Activated T-cell treated with anti-CD3 and anti-CD28 coated beads for 24 hours (primary cell): ENCODE data around the gene ZNF362.

ENCODE experiments used
- DNase-seq: peaks from one replicate; pipeline ENCODE4 v3.0.0-alpha.2; 2020; ENCODE audit warnings: low read depth

Gene ZNF362

DNA sequence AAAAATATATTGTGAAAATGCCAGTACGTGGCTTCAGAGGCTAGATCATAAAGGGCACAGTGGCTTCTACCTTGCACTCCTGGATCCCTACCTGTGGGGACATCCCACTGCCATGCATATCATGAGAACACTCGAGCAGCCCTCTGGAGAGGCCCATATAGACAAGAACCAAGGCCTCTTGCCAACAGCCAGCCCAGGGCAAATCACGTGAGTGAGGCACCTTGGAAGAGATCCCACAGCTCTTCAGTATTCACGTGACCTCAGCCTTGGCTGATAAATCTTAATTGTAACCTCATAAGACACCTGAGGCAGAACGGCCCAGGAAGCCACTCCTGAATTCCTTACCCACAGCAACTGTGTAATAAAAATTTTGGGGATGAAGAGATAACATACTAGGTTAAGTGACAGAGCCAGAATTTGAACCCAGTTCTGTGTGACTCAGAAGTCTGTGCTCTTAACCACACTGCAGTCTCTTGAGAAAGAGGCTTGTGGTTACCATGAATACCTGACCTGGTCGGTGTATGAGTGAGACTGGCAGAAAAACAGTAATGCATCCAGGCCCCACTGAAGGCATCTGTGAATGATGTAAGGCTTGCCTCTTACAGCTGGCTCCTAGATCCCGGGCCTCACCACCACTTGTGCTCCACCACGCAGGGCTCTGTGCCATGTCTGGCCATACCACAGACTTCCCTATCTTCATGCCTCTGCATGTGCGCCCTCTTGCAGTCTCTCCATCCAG is 71.5 kb downstream of the ZNF362 start:
- no peak for DNase-seq

DNA sequence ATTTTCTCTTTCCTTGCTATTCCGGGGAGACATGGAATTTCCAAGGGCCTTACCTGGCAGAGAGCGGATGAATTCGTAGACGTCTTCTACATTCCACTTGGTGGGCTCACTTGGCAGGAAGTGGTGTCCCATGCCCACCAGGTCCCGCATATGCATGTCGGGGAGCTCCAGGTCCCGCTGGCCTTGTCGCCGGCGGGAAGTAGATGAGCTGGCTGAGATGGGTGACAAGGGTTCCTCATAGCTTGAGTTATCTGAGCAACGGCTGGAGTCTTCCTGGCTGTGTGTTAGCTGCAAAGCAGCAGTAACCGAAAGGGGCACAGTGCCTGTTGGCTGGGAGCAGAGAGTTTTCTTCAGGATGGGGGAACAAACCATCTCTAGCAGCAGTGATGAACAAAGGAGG is 72.5 kb downstream of the ZNF362 start:
- no peak for DNase-seq

DNA sequence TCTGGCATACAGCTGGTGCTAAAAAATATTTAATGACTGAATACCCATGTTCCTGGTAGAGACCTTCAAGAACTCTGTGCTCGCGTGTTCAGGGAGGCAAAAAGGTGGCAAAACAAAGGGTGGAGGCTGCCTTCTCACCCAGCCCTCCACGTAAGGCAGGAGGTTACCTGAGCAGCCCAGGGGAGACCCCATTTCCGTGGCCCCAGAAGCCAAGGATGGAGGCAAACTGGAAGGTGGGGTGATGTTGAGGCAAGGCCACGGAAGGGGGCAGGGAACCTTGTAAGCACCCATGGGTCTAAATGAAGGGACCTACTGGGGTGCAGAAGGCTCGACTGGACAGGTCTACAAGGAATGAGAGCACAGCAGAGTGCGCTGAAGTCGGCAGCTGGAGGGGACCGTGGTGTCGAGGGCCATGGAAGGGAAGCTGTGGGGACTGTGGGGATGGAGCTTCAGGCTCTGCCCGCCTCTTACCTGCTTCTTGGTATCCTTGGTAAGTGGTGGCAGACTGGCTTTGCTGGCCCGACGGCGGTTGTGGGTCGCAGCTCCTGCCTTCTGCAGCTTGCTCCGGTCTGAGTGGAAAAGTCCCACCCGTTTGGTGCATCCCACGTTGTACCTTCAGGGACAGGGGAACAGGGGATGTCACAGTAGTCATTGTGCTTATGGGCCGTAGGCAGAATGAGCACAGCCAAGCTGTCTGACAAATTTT is 73.5 kb downstream of the ZNF362 start:
- DNase-seq: no peak

DNA sequence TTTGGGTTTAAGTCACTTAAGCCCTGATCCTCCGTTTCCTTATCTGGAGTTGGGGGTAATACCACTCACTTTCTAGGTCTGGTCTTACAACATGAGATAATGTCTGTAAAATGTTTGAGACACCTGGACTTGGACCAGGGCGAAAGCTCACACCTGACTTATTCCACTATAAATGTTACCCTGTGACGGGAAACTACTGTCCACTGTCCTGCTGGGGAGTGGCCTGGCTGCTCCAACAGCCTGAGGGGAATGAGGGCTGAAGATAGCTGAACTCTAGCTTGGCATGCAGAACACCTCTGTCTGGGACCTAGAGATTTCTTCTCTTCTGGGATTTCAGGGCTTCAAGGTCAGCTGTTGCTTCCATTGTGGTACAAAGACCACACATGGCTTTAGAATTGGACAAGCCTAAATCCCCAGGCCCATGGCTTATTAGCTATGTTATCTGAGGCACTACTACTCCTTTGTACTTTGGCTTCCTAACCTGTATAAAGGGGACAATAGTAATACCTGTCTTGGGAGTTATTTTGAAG is 74.1 kb downstream of the ZNF362 start:
- no peak for DNase-seq

DNA sequence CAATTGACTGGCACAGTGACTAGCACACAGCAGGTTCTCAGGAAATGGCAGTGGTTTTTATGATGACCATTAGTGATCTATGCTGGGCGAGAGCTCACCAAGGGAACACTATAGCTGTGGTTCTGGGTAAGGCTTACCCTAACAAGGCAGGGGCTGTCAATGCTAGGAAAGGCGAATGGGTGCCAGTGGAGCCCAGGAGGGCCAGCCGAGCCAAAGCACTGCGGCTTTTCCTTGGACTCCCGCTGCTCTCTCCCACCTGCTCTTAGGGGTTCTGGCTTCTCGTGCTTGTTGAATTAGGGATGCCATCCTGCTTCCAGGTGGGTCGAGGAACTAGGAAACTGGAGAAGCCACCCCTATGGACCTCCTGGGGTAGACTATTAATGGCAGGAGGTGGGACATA is 74.6 kb downstream of the ZNF362 start:
- DNase-seq: no peak

DNA sequence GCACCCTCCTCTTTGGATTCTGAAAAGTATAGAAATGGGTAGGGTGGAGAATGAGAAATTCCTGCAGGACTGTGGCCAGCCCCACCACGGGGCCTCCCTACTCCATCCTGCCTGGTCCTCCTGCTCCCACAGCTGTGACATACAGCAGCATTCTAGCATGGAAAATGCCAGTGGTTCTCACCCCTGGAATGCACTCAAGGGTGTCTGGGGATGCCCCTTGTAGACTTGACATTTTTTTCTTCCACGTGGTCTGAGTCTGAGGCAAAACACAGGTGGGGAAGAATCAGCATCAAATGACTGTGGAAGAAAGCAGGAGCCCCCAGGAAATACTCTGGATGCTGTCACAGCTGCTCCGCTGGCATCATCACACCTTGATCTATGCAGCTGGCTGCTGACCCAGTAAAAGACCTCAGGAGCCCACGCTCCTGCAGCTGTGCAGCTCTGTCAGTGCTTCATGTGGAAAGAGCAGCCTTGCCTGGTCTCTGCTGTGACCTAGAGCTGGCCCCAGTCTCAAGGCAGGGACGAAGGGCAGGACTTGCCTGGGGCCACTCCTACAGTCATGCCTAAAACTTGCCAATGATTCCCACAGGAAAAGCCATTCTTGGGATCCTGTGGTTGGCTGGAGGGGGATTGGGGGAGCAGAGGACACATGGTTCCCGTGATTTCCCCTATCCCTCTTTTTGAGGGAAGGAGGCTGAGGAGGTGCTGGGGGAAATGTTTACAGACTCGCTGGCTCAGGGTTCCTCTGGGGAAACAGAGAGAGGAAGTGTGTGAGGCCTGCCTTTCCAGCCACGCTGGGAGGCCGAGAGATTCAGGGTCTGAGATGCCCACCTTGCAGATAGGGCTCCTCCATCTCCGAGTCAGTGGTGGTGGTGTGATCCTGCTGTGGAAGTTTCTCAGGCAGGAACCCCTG is 75.4 kb downstream of the ZNF362 start:
- no peak for DNase-seq

DNA sequence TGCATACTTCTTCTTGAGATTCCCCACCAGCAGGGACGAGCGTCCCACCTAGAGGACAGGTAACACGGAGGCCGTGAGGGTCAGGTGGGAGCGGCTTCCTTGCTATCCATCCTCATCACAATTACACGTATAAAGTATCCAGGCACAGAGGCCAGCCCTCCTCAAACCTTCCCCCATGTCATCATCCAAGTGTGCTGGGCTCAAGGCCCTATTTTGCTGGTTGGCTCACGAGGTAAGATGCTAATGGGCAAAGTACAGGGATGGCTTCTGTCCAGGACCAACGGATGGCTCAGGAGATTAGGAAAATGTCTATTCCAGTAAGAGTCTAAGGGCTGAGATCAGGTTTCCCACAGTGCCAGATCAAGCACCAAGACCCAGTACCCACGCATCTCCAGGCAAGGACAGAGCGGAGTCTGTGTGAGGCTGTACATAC is 76.1 kb downstream of the ZNF362 start:
- DNase-seq: no peak

DNA sequence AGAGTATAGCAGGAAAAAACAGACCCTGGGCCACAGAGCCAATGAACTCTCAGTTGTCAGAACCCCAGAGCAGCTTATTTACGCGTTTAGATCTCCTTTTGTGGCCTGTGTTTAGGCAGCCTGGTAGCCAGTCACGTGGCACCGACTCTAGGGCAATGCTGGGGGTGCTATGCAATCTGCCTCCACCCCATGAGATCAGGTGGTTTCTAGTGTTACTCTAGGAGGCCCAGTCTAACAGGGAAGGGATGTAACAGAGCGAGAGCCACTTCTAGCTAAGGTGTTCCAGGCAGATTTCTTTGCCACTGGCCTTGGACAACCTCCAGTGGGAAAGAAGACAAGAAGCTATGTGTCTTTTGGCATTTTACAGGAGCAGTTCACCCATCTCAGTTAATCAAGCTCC is 76.6 kb downstream of the ZNF362 start:
- DNase-seq: no peak

DNA sequence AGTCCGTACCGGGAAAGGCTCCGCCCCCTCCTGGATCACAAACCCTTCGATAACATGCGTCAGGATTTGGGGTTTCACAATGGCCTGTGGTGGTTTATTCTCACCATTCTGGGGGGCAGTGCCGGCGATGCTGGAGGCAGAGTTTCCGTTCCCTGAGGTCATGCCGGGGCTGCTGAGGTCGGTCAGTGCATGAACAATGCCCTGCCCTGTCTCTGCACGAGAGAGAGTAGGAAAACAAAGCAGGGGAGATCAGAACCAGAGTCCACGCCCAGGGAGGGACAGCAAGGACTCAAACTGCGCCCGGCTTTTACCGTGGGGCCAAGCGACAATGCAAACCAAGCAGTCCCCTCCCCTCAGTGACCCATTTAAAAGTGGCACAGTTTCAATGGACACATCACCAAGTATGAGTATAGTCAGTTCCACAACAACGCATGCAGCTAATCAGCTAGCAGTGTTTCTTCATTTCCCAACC is 77.8 kb downstream of the ZNF362 start:
- no peak for DNase-seq

DNA sequence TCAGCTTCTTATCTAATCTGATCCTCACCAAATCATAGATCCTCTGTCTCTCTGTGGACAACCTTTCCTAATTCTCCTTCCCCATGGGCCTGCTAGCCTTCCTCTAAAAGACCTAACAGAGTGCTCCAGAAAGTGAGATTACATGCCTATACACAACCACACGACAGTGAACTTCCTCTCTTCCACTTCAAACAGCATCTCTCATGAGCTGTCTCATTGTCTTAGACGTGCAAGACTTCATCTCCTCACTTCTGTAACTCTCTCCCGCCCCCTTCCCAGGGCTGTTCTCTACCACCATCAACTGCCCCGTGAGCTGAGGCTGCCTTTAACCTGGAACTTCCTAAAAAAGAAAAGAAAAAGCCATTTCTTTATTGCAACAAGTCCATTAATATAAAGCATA is 78.7 kb downstream of the ZNF362 start:
- DNase-seq: no peak

DNA sequence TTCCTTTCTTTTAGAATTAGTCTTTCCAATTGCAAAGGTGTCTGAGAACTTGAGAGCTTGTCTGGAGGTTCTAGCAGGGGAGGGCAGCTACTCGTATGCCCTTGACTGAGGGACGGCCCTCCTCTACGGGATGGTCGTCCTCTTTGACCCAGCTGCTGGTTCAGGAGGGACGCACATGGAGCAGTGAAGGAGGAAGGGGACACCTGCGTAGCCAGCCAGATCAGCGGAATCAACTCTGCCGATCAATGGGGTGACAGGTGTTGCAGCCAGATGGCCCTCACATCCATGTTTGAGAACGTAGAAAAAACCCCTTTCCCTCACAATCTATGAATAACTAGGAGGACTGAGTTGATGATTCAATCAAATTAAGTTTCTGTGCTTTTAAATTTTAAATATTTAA is 80.3 kb downstream of the ZNF362 start:
- no peak for DNase-seq

DNA sequence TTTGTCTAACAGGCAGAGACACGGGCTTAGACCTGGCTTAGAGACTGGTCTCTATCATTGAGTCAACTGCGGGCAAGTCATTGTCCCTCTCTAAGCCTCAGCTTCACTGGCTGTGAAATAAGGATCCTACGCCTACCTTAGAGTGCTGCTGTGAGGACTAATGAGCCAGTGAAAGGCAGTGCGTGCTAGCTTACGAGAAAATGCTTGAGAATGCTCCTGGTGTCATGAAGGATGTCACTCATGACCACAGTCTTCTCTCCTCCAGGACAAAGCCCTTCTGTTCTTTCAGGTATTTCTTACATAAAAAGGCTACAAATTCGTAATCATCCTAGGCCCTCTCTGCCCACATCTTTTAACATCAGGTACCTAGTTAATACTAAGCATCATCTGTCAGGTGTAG is 81.1 kb downstream of the ZNF362 start:
- DNase-seq: no peak

DNA sequence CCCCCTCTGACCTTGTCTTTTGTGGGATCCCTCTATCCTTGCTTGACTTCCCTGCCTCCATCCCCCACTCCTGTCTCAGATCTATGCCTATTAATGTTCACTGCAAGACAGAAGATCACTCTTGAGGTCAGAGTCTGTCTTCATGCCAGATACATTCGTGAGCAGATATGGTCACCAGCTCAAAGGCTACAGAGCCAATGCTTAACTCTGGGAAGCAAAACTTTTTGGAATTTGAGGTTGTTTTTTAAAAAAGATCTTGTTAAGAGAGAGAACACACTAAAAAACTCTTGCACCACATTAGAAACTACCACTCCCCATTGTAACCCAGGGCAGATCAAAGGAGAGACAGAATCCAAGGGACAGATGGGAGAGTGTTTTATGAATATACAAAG is 81.8 kb downstream of the ZNF362 start:
- DNase-seq: no peak

DNA sequence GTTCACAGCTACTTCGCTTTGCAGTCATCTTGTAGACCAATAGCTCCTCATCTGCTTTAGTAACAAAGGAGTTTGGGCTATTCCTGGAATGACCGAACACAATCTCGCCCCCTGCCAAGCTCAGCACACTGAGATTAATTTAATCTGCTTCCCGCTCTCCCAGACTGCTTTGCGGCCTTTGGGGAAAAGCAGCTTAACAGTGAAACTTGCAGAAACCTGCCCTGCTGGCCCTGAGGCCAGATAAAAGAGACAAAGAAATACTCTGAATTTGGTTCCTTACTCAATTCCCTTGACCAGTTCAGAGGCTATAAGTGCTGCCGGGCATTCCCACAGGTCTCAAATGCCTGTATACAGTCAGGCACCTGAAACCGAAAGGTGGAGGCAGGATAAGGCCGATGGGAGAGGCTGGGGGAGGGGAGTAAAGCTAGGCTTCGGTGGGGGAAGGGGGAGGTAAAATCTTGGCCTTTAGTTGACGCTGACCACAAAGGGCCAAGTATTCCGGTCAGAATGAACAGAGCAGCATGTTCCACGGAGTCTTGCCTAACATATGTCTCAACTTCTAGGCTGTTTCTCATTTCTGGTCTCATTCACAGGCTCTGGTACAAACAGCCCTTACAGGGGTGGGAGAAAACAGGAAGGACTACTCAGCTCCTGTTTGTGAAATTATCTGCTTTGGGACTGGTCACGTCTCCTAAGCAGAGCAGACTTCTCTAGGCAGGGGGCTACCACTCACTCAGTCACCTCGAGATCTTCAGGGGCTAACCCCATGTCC is 82.3 kb downstream of the ZNF362 start:
- DNase-seq: no peak

DNA sequence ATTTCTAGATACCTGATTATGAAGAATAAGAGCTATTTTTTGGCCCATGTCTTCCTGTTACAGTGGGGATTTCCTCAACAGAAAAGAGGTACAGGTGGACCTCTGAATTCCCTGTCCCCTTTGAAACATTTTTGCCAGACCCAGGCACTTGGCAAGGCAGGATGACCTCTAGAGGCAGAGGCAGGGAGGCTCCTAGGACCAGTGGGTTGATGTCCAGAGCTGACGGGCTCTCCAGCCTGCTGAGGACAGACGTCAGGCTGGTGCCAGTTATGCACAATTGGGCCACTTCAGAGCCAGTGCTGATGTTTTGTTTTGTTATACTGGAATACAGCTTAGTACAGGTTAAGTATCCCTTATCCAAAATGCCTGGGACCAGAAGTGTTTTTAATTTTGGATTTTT is 83.1 kb downstream of the ZNF362 start:
- DNase-seq: no peak

DNA sequence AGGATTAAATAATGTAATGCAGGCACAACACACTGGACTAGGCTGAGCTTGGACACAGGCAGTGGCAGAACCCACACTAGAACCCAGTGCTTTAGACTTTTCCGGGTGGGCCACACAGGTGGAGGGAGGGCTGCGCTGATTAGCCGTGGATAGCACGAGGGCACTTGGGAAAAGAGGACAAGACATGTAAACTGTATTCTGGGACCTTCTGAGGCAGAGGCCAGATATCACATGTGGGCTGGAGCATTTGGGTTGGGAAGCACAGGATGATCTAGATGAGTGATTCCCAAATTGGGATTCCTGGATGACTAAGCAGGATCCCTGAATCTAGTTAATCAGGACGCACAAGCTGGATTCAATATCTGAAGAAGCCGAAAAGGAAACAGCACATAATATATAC is 84.9 kb downstream of the ZNF362 start:
- no peak for DNase-seq

DNA sequence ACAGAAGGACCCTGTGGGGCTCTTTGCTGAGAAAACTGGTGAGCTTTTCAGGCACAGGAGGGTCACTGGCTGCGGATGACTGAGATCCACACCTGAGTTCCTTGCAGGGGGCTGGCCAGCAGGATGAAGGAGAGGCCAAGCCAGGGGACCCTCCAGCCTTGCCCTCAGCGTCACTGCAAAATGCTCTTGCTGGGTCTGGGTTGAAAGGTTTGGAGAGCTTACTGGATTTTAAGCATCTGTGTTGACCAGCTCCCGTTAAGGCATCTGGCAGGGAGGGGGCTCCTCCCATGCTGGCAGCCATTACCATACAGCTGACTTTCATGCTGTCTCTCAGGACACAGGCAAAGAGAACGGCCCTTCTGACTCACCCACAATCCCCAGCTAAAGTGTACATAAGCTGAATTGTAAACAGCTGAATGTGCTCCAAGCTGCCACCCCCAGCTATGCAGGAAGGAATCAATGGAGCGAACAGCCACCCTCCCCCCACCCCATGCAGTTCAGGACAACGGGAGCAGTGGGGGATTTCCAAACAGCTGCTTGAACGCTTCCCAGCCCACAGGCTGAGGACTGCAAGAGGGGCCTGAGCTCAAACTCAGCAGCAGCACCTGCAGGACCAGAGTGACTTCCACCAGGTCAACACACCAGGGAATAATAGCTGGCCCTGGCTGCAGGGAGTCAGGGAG is 85.9 kb downstream of the ZNF362 start:
- DNase-seq: no peak

DNA sequence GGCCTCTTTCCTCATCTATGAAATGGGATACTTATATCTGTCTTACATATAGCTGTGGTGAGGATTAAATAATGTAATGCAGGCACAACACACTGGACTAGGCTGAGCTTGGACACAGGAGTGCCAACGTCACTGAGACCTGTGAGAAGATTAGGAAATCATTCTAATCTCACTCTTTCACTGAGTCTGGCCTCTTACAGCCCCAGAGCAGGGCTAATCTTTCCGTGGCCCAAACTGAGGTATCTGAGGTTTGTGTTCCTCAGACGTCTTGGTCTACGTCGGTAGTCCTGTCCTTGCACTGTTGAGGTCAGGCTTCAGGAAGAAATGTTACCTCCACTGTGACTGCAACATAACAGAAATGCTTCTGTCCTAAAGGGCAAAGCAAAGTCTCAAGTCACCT is 87.2 kb downstream of the ZNF362 start:
- no peak for DNase-seq

DNA sequence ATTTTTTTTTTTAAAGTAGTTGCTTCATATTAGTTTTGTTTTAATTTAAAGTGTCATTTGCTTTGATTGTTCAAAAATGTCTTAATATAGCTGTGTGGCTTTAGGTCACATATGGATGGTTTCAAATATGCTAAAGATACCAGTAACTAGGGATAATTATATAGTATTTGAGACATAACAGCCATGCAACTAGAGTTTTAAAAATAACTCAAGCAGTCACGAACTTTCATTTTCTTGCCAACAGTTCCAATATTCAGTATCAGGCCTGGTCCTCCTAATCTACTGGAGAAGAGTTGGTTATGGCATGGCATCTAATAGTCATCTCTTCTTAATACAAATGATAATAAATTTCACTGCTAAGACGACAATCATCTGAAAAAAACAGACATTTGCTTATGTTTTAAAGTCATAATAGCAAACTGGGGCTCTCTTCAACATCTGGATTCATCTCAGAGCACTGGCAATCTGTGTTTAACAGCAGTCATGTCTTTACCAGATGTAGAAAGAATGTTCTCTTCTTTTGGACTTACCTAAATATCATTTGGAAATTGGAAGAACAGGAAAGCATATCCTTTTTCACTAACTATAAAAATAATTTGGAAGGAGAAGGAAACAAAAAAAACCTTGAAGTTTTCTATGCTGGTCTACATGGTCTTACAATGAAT is 88.7 kb downstream of the ZNF362 start:
- DNase-seq: no peak

DNA sequence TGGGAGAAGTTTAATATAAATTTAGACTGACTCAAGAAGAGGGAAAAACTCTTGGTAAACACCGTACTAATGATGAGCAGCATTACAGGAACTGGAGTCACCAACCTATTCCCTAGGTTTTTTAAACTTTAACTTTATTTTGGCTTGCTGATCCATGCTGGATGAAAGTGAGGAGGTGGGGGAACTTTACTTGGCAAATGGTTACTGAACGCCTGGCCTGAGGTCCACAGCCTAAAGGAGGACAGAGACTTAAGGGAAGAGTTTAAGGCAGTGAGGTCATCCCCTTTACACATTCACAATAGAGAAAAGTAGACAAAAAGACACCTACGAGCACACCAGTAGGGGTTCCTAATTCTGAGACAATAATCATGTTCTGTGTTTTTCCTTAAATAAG is 90.2 kb downstream of the ZNF362 start:
- no peak for DNase-seq
